Small intestine (tissue), 16 donors: Measurements from ENCODE around the gene SOX15. TPM values are rescaled to one million over a fixed set of nuclear protein-coding genes. Genes with fewer than 3 reads are reported as not detected.

Source experiments
- DNase-seq, 2 donors: peaks; one replicate each; pipeline versions ENCODE4 v3.0.0 to v3.0.0-alpha.2; 2013
- FAIRE-seq: peaks from 2 replicates; lab custom pipeline; 2012; peaks lifted over from hg19 to GRCh38; lab: Jason Lieb, UNC
- H3K27ac ChIP-seq, 3 donors: one replicate each; pipeline ENCODE4 v1.5.1; 2013; ENCODE audit warnings: low read length in 2 of 3, mild to moderate bottlenecking in 2 of 3, control low read depth in 1 of 3, inconsistent platforms in 1 of 3, low read depth in 1 of 3, moderate library complexity in 1 of 3
- H3K27me3 ChIP-seq, 3 donors: one replicate each; pipeline ENCODE4 v1.6.1; 2013; ENCODE audit warnings: low read length in 3 of 3, inconsistent platforms in 1 of 3; ENCODE audit not compliant: control insufficient read depth in 3 of 3, insufficient read depth in 3 of 3
- H3K36me3 ChIP-seq, 3 donors: one replicate each; pipeline ENCODE4 v1.6.1; 2013; ENCODE audit warnings: low read length in 3 of 3, inconsistent platforms in 1 of 3, low read depth in 1 of 3, mild to moderate bottlenecking in 1 of 3, moderate library complexity in 1 of 3; ENCODE audit not compliant: control insufficient read depth in 3 of 3, insufficient read depth in 2 of 3
- H3K4me1 ChIP-seq, 3 donors: one replicate each; pipeline ENCODE4 v1.6.1; 2013; ENCODE audit warnings: low read length in 2 of 3, inconsistent platforms in 1 of 3, low read depth in 1 of 3, mild to moderate bottlenecking in 1 of 3, moderate library complexity in 1 of 3; ENCODE audit not compliant: control insufficient read depth in 3 of 3, insufficient read depth in 2 of 3
- H3K4me3 ChIP-seq, 3 donors: one replicate each; pipeline ENCODE4 v1.5.1; 2013; ENCODE audit warnings: low read length in 3 of 3, control low read depth in 1 of 3, inconsistent platforms in 1 of 3, low read depth in 1 of 3, mild to moderate bottlenecking in 1 of 3, moderate library complexity in 1 of 3
- H3K9me3 ChIP-seq, 2 donors: one replicate each; pipeline ENCODE4 v1.6.1; 2013; ENCODE audit warnings: low read depth in 1 of 2, low read length in 1 of 2; ENCODE audit not compliant: control insufficient read depth in 2 of 2, insufficient read depth in 1 of 2
- WGBS, 3 donors: extraction: QIAGEN DNeasy Blood & Tissue Kit; methylation state at CpG; one replicate each; pipeline ENCODE4 v1.1.7; 2013; 5-methylcytosine and 5-hydroxymethylcytosine counted together
- long read RNA-seq, 10 donors: transcript quantifications; one replicate each; lab custom pipeline, GENCODE V29; 2026
- polyA plus RNA-seq, 4 donors: library from polyadenylated mRNA; stranded (reverse) in 3 of 4; unstranded in 1 of 4; fragments of 200-250 nt in 3 of 4; fragments of 120-200 nt in 1 of 4; gene quantifications; one replicate each; pipeline versions ENCODE4 v1.2.1 to v1.2.3, GENCODE V29; 2013
- donor health status: healthy with polysubstance abuse.
- donor health status: control.
- donor health status: control.
- donor health status: Bipolar disorder and iron deficiency.
- donor health status: healthy.

The SOX15 gene
- polyA plus RNA-seq = 1 to 10 TPM in 2 of 4 donors, not detected in 2; 1.2 to 1.3 TPM
- long read RNA-seq, donor 1 = 0 reads
- long read RNA-seq, donor 2 = 0 reads
- long read RNA-seq, donor 3, partial matches to known transcripts = 0 of 2 reads
- long read RNA-seq, donor 3, other reads (novel, unspliced or antisense) = 0 of 2 reads
- long read RNA-seq, donor 4 = 0 reads
- long read RNA-seq, donor 5 = 0 reads
- long read RNA-seq, donor 6, partial matches to known transcripts = 0 of 1 reads
- long read RNA-seq, donor 6, other reads (novel, unspliced or antisense) = 0 of 1 reads
- long read RNA-seq, donor 7, transcript SOX15-201 (2 exons, 1,396 nt) = major isoform, 12 of 13 reads
- long read RNA-seq, donor 7, partial matches to known transcripts = 0 of 13 reads
- long read RNA-seq, donor 7, other reads (novel, unspliced or antisense) = 0 of 13 reads
- long read RNA-seq, donor 8, partial matches to known transcripts = 0 of 2 reads
- long read RNA-seq, donor 8, other reads (novel, unspliced or antisense) = 0 of 2 reads
- long read RNA-seq, donor 9, partial matches to known transcripts = 0 of 1 reads
- long read RNA-seq, donor 9, other reads (novel, unspliced or antisense) = 0 of 1 reads
- long read RNA-seq, donor 10, partial matches to known transcripts = 0 of 2 reads
- long read RNA-seq, donor 10, other reads (novel, unspliced or antisense) = 0 of 2 reads

- Histone ChIP-seq H3K4me3 (peak within 1 kb of the TSS in 1 of 3 donors; percentile 39), H3K27ac (peak within 1 kb of the TSS in 1 of 3 donors; percentile 9), H3K27me3 (no peaks in the 10 kb centered on the region), H3K36me3 (peaks cover 19 to 96% (median 29%) of the 10 kb centered on the region in 3 donors), H3K9me3 (no peaks in the 10 kb centered on the region), H3K4me1 (peaks cover 0 to 18% (median 0%) of the 10 kb centered on the region in 3 donors)
- 69 to 73% (median 70%) methylated on average over 24 of the region's 24 CpGs for WGBS, 3 donors
- DNase-seq (no peak), FAIRE-seq (no peak)
These were observed at the start of gene SOX15 for GRCh38 chr17:7589891-7590691. Gene SOX15 (minus strand): TSS chr17:7590094. CDS start chr17:7589676, 418 bp downstream.

- FAIRE-seq = no peak
These were observed 46.3 kb upstream of the SOX15 start for GRCh38 chr17:7636163-7636562.

GRCh38 chr17:7634384-7634783, 44.5 kb upstream of the SOX15 start:
- FAIRE-seq (no peak), DNase-seq (peak in 1 of 2 donors; percentile 40)
- Histone ChIP-seq H3K9me3 (no peaks in the 10 kb centered on the region), H3K27me3 (peaks cover 0 to 3% (median 0%) of the 10 kb centered on the region in 3 donors), H3K4me1 (peaks cover 0 to 30% (median 6%) of the 10 kb centered on the region in 3 donors), H3K4me3 (no peak overlapping the region), H3K27ac (no peak overlapping the region), H3K36me3 (no peaks in the 10 kb centered on the region)
- 33 to 48% (median 35%) methylated on average over 5 of the region's 5 CpGs for WGBS, 3 donors

More at GRCh38 chr17:7636163-7636562, 46.3 kb upstream of the SOX15 start:
- Histone ChIP-seq H3K27me3 (peaks cover 0 to 3% (median 0%) of the 10 kb centered on the region in 3 donors), H3K4me1 (peaks cover 0 to 12% (median 2%) of the 10 kb centered on the region in 3 donors), H3K9me3 (no peaks in the 10 kb centered on the region), H3K27ac (no peak overlapping the region), H3K36me3 (no peaks in the 10 kb centered on the region), H3K4me3 (no peak overlapping the region)
- no peak for DNase-seq
- WGBS, 3 donors = 61 to 72% (median 71%) methylated on average over 5 of the region's 5 CpGs

GRCh38 chr17:7633093-7633492, 43.2 kb upstream of the SOX15 start:
- WGBS, 3 donors = 76 to 83% (median 82%) methylated on average over 2 of the region's 2 CpGs
- Histone ChIP-seq H3K27me3 (peaks cover 0 to 3% (median 0%) of the 10 kb centered on the region in 3 donors), H3K4me1 (peaks cover 0 to 39% (median 6%) of the 10 kb centered on the region in 3 donors), H3K36me3 (no peaks in the 10 kb centered on the region), H3K4me3 (no peak overlapping the region), H3K27ac (no peak overlapping the region), H3K9me3 (no peaks in the 10 kb centered on the region)
- no peak for DNase-seq
- FAIRE-seq = no peak

- H3K27ac ChIP-seq = no peak overlapping the region
- peaks cover 0 to 3% (median 0%) of the 10 kb centered on the region in 3 donors for H3K27me3 ChIP-seq
- H3K36me3 ChIP-seq = no peaks in the 10 kb centered on the region
- H3K4me1 ChIP-seq = peaks cover 0 to 42% (median 6%) of the 10 kb centered on the region in 3 donors
- FAIRE-seq (no peak), DNase-seq (no peak)
- no peak overlapping the region for H3K4me3 ChIP-seq
- WGBS, 3 donors = 43 to 52% (median 46%) methylated on average over 6 of the region's 6 CpGs
- H3K9me3 ChIP-seq = no peaks in the 10 kb centered on the region
These were observed 42.6 kb upstream of the SOX15 start for GRCh38 chr17:7632492-7632894.

GRCh38 chr17:7631398-7632380, 41.8 kb upstream of the SOX15 start:
- peaks cover 0 to 3% (median 0%) of the 10 kb centered on the region in 3 donors for H3K27me3 ChIP-seq
- no peak overlapping the region for H3K4me3 ChIP-seq
- peaks cover 0 to 44% (median 6%) of the 10 kb centered on the region in 3 donors for H3K4me1 ChIP-seq
- DNase-seq = peak in 1 of 2 donors; percentile 25
- no peak for FAIRE-seq
- H3K9me3 ChIP-seq = no peaks in the 10 kb centered on the region
- WGBS, 3 donors = 28 to 58% (median 49%) methylated on average over 11 of the region's 11 CpGs
- H3K36me3 ChIP-seq = peaks cover 0 to 4% (median 0%) of the 10 kb centered on the region in 3 donors
- H3K27ac ChIP-seq = no peak overlapping the region

GRCh38 chr17:7629939-7630571, 40.2 kb upstream of the SOX15 start, which contains the start of gene SHBG:
Gene SHBG (plus strand): TSS chr17:7630135. CDS start chr17:7630173, 38 bp downstream.
- DNase-seq (peak; percentile 47 to 77), FAIRE-seq (no peak)
- peaks cover 0 to 20% (median 0%) of the 10 kb centered on the region in 3 donors for H3K36me3 ChIP-seq
- peak within 1 kb of the TSS in 2 of 3 donors; percentile 45 to 76 for H3K27ac ChIP-seq
- no peaks in the 10 kb centered on the region for H3K9me3 ChIP-seq
- 31 to 65% (median 56%) methylated on average over 13 of the region's 13 CpGs for WGBS, 3 donors
- H3K4me1 ChIP-seq = peaks cover 0 to 45% (median 6%) of the 10 kb centered on the region in 3 donors
- no peaks in the 10 kb centered on the region for H3K27me3 ChIP-seq
- H3K4me3 ChIP-seq = no peak within 1 kb of the TSS
